Vagina (tissue), 2 donors: Measurements from ENCODE around the gene PLP1.

Experiments
- POLR2A ChIP-seq, 2 donors: fragments of 450-650 bp; IDR thresholded peaks; one replicate each; pipeline ENCODE4 v1.6.1; 2017; ENCODE audit warnings: antibody characterized with exemption in 2 of 2, mild to moderate bottlenecking in 2 of 2, moderate library complexity in 2 of 2
- POLR2AphosphoS5 ChIP-seq, 2 donors: sonication (generic); formaldehyde crosslinking; IDR thresholded peaks; one replicate each; pipeline ENCODE4 v1.9.0; 2017; ENCODE audit warnings: antibody characterized with exemption in 2 of 2, mild to moderate bottlenecking in 2 of 2, low read depth in 1 of 2; ENCODE audit not compliant: insufficient read depth in 1 of 2
- TF ChIP-seq, protein P1 (sequence below), 3 experiments: fragments of 450-650 bp in 2 of 3; fragments of 200-600 bp in 1 of 3; sonication (generic) in 1 of 3; IDR thresholded peaks; one replicate each; pipeline ENCODE4 v1.5.1; 2017 to 2019; ENCODE audit warnings: antibody characterized with exemption in 3 of 3, mild to moderate bottlenecking in 2 of 3, moderate library complexity in 2 of 3

GRCh38 chrX:103741879-103742278, 34.8 kb upstream of the PLP1 start:
- TF ChIP-seq, protein P1, sequence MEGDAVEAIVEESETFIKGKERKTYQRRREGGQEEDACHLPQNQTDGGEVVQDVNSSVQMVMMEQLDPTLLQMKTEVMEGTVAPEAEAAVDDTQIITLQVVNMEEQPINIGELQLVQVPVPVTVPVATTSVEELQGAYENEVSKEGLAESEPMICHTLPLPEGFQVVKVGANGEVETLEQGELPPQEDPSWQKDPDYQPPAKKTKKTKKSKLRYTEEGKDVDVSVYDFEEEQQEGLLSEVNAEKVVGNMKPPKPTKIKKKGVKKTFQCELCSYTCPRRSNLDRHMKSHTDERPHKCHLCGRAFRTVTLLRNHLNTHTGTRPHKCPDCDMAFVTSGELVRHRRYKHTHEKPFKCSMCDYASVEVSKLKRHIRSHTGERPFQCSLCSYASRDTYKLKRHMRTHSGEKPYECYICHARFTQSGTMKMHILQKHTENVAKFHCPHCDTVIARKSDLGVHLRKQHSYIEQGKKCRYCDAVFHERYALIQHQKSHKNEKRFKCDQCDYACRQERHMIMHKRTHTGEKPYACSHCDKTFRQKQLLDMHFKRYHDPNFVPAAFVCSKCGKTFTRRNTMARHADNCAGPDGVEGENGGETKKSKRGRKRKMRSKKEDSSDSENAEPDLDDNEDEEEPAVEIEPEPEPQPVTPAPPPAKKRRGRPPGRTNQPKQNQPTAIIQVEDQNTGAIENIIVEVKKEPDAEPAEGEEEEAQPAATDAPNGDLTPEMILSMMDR (IDR thresholded peaks at IDR 0.05) = no peak
- TF ChIP-seq POLR2A (IDR thresholded peaks at IDR 0.05) = no peak
- TF ChIP-seq POLR2AphosphoS5 (IDR thresholded peaks at IDR 0.05; ENCODE audit: insufficient read depth in 1 of 2, low read depth in 1 of 2) = no peak
